Ramos (cell line): ENCODE data around the gene PDE9A.

ENCODE experiments used
- in situ Hi-C: fragments of 300-500 bp; cut with MboI; formaldehyde crosslinking; loops from one replicate; pipeline ENCODE4 v1.14.3; 2022; ENCODE audit warnings: low sequenced_read_pairs; ENCODE audit not compliant: unreplicated experiment

Gene PDE9A

DNA sequence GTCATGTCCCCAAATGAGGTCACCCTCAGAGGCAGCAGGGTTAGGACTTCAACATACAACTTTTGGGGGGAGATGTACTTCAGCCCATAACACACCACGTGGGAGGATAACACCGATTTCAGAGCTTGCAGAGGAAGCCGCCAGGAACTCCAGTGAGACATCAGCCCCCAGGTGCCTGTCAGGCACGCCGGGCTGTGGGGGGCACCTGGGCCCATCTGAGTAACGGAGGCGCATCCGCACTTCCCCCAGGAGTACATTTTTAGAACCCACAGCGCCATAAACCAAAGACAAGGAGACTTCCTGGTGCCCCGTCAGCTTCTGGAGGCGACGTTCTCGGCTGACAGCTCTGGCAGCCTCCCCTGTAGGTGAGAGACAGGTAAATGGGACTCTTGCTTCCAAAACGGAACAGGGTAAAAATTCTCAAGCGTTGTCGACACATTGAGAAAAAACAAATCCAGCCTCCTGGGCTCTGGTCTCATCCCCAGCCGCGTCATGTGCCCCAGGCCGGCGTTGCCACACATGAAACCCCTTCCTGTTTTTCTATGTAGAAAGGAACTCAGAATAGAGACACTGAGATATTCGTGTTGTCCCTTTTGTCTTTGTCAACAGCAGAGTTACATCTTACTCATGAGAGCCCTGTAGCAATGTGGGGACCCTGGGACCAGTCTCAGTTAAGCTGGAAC is 93.3 kb downstream of the PDE9A start:
- in situ Hi-C loops, result loop anchor here (25.0 kb wide), 1 partner anchor 359 kb away; the partner anchor contains the start of gene TMPRSS3

DNA sequence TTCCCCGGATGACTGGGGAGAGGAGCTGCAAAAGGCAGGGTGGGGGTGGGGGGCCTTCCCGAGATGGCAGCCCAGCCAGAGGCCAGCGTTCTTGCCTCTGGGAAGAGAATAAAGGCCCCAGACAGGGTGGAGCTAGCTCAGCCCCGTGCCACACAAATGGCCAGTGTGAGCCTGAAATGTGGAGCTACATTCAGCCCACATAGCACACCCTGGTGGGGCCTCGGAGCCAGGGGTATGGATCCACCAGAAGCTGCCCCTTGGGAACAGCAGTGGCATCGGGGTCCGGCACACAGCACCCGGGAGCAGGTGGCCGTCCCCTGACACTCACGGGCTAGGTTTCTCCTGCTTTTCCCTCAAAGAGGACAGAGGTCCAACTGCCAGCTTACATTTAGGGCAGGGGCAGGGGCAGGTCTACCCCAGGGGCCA is 93.9 kb downstream of the PDE9A start:
- in situ Hi-C loops, result loop anchor here (25.0 kb wide), 1 partner anchor 360 kb away; the partner anchor contains the start of gene TMPRSS3

DNA sequence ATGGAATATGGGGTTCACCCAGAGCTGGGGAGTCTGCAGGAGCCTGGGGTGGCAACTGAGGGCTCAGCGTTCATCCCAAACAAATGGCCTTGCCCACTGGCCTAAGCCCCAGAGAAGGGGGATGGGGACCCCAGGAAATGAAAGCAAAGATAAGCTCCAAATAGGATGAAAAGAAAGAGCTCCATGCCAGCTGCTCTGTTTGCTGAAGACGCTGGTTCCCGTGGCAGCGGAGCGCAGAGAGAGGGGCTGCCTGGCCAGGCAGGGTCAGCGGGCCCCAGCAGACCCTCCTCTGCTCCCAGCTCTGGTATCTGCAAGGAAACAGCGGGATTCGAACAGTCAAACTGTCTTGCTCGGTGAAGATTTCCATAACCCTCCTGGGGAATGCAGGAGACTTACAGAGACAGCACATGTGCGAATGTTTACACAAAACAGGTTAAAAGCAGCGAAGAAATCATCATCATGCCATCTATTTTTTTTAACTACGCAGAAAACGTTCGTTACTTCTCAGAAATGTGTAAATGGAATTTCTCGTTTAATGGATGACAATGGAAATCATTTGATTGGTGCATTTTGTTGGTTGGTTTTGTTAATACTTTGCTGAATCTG is 94.4 kb downstream of the PDE9A start:
- in situ Hi-C loops, result loop anchor here (25.0 kb wide), 1 partner anchor 361 kb away; the partner anchor contains the start of gene TMPRSS3

DNA sequence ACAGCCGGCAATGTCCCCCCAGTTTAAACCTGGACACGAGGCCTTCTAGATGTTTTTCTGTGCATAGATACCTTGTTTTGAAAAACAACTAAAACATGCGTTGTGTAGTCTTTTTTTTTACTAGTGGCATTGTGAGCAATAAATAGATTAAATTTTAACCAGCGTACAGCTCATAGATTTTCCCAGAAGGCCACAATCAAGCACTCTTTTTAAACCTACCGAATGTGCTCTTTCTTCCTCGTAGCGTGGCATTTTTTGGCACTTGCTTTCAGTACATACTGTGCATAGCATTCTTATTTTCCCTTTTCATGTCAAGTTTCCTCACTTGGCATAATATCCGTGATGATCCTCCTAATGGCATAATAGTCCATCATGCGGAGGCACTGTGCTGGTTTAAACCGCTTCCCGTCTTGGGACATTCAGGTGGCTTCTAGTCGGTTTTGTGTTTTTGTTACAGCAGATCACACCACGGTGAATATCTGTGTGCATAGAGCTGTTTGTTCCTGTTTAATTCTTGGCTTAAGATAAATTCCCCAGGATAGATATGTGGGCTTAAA is 95.3 kb downstream of the PDE9A start:
- in situ Hi-C loops, result loop anchor here (25.0 kb wide), 1 partner anchor 361 kb away; the partner anchor contains the start of gene TMPRSS3

DNA sequence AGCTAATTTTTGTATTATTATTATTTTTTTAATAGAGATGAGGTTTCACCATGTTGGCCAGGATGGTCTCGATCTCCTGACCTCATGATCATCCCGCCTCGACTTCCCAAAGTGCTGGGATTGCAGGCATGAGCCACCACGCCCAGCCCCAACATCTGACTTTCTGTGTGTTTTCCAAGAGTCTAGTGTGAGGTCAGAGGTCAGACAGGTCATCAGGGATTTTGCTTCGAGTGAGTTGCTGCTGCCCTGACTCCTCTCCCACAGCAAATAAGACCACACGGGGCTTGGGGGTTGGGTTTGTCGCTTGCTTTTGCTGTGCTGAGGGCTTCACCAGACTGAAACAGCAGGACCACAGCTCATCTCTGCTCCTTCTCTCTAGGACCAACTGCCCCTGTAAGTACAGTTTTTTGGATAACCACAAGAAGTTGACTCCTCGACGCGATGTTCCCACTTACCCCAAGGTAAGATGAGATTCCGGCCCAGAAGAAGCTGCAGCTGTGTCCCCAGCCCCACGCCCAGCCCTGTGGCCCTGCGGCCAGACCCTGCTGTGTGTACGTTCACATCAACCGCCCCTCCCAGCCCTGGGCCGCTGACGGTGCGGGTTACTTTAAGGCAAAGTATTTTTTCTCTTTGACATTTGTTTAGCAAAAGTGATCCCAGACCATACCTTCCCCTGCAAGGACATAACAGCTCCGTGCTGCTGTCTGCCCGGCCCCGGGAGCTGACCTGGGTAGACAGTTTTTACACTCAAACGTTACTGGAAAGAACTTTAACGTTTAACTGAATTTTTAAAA is 97.5 kb downstream of the PDE9A start:
- in situ Hi-C loops, result no loop called here

DNA sequence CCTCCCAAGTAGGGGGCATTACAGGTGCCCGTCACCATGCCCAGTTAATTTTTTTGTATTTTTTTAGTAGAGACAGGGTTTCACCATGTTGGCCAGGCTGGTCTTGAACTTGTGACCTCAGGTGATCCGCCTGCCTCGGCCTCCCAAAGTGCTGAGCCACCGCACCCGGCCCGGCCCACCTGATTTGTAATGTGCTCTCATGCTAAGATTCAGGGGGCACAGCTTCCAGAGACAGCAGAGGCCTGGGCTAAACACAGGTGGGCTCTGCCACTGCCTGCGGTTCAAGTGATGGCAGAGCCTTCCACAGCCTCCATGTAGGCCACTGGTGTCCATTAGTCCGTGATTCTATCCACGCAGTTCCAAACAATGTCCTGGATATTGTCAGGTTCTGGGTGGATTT is 98.4 kb downstream of the PDE9A start:
- in situ Hi-C loops, result no loop called here

DNA sequence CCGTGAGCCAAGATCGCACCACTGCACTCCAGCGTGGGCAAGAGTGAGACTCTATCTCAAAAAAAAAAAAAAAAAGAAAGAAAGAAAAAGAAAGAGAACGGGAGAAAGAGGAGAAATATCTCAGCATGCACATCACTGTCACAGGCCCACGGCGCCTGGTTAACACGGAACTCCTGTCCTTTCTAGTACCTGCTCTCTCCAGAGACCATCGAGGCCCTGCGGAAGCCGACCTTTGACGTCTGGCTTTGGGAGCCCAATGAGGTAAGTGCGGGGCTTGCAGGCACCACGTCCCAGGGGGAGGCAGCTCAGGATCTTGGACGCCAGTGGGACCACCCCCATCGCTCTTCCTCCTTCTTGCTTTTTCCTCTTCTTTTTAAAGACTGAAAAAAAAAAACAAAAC is 100.4 kb downstream of the PDE9A start:
- in situ Hi-C loops, result no loop called here

DNA sequence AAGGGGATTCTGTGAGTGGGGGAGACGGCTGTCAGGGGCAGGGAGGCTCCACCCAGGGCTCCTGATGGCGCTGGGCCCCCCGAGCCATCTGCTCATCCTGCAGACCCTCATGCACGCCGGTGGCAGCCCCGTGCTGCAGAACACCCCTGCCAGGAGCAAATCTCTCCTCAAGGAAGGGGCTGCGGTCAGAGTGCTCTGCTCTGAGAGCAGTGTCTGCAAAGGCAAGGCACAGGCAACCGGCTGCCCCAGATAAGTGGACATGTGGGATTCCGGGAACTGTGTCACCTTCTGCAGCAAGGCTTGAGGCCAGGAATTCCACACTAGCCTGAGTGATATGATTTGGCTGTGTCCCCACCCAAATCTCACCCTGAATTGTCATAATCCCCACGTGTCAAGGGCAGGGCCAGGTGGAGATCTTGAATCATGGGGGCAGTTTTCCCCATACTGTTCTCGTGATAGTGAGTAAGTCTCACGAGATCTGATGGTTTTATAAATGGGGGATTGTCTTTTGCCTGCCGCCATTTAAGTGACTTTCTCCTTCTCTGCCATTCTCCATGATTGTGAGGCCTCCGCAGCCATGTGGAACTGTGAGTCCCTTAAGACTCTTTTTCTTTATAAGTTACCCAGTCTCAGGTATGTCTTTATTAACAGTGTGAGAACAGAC is 101.0 kb downstream of the PDE9A start:
- in situ Hi-C loops, result no loop called here

DNA sequence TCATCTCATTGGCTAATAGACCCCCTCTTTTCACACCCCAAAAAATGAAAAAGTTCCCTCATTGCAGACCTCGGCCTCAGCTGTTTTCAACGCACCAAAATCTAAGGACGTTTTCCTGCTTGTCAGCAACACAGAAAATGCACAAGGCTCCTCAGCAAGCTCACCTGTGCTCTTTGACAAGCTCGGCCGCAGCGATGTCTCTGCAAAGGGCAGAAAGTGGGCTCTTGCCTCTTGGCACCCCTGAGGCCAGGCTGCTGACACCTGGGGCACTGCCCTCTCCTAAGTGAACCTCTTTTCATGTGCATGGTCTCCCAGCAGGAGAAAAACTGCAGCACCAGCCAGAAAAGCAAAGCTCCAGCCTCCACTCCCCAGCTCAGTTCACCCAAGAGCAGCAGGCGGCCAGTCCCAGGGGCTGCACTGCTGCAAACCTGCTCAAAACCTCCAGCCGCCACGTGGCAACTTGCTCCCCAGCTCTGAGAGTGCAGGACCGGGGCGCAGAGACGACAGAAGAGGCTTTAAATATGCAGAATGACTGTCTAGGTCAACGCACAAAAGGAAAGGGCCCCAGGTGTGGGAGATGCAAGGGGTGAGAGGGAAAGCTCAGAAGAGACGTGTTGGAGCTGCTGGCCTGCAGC is 101.7 kb downstream of the PDE9A start:
- in situ Hi-C loops, result no loop called here

DNA sequence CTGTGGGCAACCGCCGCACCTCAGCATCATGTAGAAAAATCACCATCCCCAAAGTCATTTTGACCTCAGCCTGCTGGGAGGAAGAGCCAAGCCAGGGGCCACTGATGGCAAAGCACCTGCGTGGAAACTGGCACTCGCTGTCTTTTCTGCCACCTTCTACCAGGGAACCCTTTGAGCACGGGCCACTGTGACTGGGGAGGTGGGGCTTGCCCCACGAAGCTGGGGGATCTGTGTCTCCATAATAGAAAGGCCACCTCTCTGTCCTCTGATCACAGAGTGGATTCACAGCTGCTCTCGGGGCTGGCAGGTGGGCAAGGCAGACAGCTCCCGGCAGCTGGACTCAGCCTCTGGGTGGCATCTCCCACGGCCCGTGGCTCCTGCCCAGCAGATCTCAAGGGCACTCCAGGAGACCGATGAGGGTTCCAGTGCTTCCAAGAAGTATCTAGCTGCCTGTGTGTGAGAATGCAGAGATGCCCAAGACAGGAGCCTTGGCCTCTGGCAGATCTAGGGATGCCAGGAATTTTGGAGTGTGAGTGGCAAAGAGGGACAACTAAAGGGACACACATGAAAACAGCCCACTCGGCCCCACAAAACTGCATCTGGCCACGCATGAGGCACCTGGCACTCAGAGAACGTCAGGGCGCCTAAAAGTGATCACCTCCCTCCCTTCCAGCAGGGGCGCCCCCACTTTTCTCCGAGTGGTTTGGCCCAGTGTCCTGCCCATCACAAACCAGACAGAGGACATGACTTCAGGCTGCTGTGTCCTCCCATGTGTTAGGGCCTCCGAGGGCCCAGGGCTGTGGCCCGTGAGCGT is 102.6 kb downstream of the PDE9A start:
- in situ Hi-C loops, result no loop called here

DNA sequence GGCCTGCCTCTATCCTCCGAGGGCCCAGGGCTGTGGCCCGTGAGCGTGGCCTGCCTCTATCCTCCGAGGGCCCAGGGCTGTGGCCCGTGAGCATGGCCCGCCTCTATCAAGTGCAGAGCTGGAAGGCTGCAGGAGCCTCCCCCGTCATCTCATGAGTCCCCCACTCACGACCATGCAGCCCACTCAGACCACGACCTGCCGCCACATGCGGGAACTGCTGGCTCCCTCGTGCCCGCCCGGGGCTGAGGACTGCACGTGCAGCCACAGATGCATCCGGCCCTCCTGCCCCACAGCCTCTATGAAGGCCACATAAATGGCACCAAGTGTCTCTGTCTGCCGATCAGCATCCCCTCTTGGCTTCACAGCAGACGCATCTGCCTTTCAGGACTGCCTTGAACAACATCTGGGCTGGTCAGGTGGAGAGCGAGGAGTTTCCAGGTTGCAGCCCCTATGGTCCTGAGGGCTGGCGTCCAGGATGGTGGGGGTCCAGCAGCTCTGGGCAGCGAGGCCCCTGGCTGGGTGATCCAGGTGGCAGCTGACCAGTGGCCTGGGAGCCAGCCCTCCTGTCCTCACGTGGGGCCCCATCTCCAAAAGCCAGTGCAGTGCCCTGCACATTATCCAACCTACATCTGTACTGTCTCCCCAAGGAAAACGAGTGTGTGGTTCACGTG is 103.3 kb downstream of the PDE9A start:
- in situ Hi-C loops, result no loop called here

DNA sequence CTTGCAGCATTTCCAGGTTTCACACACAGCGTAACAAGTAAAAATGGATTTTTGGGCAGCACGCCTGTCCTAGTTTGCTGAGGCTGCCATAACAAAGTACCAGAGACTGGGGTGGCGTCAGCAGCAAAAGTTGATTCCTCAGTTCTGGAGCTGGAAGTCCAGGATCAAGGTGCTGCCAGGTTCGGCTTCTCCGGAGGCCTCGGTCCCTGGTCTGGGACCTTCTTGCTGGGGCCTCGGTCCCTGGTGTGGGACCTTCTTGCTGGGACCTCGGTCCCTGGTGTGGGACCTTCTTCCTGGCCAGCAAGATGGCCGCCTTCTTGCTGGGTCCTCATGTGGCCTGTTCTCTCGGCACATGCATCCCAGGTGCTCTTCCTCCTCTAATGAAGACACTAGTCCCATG is 104.0 kb downstream of the PDE9A start:
- in situ Hi-C loops, result no loop called here

DNA sequence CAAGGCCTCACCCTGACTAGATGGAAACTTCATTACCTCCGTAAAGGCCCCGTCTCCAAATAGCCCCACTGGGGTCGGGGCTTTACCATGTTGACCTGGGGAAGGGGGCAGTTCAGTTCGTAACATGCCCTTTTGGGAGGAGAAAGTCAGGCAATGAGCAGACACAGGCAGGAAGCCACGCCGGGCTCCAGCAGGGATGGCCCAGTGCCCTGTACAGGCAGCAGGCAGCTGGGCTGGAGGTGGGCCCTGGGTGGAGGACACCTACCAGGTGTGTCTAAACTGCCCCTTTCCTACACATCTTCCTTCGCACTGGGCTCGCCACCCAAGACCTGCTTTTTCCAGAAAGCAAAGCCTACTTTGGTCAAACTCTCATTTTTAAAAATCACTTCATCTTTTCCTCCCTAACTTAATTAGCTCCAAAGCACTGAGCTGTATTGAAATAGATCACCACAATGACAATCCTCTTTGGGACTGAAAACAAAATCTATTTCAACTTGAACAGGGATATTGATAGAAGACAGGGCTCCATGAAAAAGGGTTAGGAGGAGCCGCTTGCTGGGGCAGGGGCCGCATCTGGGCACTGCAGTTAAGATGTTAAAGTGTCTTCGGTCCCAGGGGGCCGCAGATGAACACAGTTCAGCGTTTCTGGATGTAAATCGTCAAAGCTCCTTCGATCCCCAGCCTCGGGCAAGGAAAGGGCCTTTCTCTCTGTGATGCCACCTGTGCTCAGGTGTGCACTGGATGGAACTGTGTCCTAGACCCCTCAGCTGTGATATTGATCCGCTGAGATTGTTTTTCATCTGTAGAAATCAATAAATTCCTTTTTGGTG is 104.6 kb downstream of the PDE9A start:
- in situ Hi-C loops, result no loop called here

DNA sequence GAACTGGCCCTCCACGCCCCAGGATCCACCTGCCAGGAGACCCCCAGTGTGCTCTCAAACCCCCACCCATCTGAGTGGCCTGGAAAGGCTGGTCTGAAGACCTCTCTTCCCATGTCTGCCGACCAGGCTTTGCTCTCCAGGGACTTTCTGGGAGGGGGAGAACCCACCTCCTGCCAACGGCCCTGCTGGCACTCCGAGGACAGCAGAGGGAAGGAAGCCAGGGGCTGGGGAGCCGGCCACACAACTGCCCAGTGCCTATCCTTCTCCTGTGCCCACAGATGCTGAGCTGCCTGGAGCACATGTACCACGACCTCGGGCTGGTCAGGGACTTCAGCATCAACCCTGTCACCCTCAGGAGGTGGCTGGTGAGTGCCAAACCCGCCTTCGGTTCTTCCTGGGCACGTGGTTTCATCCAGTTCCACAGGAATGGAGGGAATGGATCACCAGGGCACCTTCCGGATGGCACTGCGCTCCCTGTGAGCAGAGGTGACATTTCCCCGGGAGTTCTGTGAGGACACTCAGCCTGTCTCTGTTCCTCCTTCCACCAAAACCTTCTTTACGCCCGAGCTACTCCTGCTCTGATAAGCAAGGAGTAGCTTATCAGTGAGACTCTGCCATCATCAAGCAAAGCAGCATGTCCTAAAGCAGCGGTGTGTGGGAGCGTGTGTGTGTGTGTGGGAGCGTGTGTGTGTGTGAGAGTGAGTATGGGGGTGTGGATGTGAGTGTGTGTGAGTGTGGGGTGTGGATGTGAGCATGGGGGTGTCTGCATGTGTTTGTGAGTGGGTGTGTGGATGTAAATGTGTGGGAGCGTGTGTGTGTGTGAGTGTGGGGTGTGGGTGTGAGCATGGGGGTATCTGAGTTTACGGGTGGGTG is 105.5 kb downstream of the PDE9A start:
- in situ Hi-C loops, result no loop called here

DNA sequence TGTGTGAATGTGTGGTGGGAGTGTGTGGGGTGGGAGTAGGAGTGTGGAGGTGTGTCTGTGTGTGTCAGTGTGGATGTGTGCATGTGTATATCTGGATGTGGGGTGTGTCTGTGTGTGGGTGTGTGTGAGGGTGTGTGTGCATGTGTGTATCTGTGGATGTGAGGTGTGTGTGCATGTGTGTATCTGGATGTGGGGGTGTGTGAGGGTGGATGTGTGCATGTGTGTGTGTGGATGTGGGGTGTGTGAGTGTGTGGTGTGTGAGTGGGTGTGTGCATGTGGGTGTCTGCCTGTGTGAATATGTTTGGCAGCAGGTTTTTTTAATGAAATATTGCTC is 106.1 kb downstream of the PDE9A start:
- in situ Hi-C loops, result no loop called here

DNA sequence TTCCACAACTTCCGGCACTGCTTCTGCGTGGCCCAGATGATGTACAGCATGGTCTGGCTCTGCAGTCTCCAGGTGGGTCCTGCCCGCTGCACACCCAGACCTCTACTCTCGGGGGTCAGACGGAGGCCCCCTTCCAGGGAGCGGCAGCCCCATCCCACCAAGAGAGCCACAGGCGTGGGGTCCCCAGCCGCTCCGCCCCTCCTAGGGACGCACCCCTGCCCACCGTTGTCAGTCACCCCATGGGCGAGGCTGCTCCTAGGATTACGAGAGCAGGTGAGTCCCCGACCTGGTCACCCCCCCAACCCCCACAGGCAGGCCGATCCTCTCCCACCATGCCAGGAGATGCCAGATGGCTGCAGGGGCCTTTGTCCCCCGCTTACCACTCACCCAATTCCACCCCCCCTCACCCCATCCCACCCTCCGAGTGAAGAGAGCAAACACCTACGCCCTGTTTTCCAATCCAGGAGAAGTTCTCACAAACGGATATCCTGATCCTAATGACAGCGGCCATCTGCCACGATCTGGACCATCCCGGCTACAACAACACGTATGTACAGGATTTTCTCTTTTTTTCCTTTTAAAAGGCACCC is 107.0 kb downstream of the PDE9A start:
- in situ Hi-C loops, result no loop called here
